ENCODE results near the gene LAMTOR2.

Gene LAMTOR2

DNA sequence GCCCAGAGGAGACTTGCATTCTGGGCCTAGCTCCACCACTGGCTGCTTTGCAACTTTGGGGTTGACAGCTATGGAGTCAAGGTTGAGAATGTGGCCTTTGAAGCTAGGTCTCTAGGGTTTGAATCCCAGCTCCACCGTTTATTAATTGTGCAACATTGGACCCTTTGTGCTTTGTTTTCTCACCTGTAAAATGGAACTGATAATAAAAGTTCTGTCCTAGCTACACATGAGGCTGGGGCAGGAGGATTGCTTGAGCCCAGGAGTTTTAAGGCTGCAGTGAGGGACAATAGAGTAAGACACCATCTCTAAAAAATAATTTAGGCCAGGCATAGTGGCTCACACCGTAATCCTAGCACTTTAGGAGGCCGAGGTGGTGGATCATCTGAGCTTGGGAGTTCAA lies 44.7 kb downstream of the LAMTOR2 start:
- DNase-seq: no peak

DNA sequence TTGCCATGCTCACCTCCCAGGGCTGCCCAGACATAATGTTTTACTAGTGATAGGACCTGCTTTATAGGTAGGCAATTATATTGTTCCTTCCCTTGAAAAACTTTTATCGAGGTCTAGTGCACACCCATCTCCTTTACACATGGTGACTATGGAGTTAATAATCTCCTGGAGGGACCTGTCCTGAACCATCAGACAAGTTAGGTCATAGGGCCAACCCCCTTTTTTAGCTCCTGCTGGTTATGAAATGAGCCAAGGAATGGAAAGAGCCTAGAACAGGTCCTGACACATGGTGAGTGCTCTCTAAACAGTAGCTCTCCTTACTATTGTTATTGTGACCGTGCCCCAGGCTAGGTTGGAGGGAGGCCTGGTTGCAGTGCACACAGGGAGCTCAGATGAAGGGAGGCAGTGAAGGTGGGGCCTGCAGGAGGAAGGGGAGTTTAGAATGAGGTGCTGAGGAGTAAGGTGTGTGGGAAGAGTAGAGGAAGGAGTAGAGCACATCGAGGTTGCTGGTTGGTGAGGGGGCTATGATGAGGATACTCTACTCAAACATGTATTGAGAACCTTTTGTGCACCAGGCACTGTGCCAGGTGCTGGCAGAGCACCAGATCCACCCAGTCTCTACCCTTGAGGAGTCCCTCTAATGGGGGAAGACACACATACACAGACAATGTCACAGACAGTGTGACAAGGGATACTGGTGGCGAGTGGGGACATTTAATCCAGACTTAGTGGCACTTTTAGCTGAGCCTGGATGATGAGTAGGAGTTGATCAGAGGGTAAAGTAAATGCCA lies 45.8 kb downstream of the LAMTOR2 start:
- peak; percentile 72 for DNase-seq

DNA sequence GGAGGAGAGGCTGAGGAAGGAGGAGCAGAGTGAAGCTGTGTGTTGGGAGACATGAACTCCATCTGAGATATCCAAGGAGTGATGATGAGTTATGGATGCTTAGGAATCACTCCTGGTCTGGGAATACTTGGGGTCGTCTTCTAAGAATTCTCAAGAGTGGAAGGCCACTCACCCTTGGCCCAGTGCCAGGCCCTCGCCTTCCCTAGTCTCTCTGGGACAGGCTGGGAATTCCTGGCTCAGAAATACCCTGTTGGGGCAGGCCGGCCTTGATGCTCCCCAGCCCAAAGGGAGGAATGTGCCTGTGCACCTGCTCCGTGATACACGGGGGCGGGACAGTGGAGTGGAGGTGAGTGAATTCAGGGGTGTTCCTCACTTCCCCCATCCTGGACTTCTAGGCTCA lies 47.3 kb downstream of the LAMTOR2 start:
- DNase-seq: no peak

DNA sequence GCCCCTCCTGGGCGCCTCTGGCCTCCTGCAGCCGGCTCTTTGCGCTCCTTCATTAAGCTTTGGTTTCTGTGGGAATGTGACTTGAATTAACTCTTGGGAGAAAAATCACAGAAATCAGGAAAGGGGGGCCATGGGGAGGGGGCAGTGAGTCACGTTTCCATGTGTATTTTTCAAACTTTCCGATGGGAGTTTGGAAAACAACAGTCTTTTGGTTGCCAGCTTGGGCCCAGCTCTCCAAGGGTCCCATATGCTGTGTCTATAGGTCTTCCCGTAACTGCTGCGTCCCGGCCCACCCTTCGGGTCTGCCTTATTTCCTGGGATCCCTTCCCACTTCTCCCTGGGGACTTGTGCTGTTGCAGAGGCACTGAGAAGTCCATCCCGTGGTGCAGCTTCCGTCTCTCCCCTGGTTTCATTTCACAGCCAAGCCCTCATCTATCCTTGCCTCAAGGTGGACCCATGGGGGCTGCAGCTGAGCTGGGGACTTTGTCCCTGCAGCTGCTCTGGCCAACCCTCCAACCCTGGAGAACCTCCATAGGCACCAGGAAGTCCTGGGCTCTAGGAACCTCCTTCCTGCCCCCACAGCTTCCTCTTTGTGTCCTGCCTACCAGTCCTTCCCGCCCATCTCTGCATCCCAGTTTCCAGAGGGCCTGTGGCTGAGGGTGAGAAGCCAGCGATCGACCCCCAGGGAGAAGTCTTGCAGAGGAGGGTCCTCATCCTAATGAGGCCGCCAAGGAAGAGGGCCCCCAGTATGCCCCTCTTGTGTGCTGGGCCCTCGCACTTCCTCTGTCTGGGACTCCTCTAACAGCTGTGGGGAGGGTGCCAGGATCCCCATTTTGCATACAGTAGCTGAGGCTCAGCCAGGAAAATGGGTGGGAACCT lies 48.3 kb downstream of the LAMTOR2 start:
- DNase-seq: no peak

DNA sequence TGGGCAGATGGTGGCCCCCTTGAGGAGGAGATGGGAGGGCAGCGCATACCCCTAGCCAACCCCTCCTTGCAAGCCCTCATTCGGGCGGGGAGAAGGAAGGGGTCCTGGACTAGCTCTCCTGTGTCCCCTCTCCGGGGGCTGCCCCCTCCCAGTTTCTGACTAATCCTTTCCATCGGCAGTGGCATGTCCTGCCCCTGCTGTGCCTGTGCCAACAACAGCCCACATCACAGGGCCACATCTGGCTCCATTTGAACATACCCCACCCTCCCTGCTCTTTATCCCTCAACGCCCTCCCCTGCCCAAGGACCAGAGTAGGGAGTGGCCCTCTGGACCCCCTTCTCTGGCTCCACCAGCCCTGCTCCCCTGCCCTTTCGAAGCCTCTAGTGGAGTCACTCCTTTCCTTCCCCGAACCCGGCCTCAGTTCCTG lies 49.0 kb downstream of the LAMTOR2 start:
- peak; percentile 94 for DNase-seq

DNA sequence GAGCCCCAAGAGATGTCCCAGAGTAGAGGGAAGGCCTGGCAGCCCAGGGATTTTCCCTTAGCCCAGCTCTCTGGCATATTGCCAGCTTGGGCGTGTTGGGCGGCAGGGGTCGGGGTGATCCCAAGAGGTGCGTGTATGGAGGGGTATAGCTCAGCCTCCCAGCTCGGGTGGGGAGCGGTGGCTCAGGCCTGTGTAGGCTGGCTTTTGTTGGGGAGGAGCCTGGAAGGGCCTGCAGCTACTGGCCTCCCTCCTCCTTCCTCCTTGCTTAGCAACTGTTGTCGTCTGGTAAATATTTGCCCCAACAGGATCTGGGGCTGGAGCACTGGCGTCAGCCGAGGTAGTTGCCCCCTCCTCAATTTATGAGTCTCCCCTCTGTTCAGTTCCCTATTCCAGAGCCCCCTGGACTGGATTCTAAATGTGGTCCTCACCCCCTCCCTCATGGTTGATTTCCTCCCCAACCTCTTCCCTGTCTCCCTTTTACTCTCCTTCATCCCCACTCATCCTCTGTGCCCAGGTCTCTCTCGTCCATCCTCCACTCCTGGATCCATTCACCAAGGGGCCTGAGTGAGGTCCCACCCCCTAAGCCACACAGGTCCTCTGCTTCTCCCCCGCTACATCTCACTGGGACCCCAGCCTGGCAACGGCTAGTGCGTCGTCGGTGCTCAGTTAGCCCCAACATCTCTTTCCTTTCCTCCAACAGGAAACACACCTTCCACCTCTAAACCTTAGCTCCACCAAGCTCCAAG lies 49.7 kb downstream of the LAMTOR2 start:
- peak; percentile 89 for DNase-seq

DNA sequence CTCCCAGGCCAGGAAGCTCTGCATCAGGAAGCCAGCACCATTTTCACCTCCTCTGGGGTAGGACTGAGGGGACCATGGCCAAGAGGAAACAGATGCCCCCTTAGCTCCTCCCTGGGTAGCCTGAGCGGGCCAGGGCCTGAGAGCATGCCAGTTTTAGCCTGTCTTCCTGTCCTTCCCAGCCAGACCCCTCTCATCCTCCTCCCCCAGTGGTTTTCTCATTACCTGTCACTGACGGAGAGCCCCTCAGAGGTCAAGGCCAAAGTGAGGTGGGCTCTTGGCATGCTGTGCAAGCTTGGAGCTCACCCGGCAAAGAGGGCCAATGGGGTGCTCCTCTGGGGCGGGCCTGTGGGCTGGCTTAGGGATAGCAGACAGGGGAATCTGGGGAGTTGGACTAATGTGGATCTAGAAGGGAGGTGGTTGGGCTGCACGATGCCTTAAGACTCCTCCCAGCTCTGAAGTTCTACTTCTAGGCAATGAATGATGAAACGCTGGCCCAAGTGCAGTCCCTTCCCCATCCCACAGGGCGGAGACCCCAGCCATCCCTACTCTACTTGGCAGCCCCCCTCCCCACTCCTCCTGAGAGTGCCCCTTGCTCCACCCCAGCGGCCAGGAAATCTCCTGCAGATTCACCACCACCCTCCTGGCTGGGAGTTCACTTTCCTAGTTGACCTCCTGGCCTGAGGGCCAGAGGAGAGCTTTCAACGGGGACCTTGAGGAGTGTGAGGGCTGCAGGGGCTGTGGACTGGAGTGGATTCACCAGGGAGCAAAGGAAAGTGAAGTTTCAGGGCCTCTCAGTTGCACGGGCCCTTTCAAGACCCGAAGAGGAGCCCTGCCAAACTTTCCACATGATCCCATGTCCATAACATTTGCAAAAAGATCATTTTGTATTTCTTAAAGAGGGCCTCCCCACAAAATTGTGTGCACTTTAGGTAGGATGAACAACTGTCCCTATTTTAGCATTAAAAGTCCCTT lies 50.6 kb downstream of the LAMTOR2 start:
- peak; percentile 63 for DNase-seq

DNA sequence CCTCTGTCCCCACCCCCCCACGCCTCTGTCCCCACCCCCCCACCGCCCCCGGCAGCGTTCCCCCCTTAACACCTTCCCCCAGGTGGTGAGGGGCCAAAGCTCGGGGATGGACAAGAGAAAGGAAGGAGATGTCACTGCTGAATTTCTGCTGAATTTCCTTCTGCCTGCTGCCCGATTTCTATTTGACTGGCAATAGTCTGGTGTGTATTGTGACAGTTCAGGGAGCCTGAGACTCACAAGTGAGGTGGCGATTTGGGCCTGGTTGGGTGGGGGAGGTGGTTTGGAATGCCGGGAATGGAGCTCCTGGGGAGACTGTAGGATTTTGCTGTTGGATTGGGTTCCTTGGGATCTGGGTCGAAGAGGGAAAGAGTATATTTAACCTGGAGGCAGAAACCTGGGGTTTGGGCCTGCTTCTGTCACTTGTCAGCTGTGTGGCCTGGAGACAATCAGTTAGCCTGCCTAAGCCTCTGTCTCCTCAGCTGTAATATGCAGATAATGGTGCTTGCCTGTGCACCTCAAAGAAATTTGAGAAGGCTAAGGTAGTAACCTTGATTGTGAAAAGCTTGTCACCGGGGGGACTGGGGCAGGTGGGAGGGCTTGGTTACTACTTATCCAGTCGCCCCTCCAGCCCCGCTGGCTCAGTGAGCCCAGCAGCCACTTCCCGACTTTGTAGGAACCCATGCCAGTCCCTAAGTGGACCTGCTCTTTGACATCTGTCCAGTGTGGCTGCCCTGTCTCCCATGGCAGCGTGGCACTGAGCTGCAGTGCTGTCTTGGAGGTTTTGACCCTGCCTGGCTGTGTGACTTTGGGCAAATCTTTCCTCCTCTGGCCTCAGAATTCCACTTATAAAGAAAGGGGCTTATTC lies 52.3 kb downstream of the LAMTOR2 start:
- peak; percentile 76 for DNase-seq

DNA sequence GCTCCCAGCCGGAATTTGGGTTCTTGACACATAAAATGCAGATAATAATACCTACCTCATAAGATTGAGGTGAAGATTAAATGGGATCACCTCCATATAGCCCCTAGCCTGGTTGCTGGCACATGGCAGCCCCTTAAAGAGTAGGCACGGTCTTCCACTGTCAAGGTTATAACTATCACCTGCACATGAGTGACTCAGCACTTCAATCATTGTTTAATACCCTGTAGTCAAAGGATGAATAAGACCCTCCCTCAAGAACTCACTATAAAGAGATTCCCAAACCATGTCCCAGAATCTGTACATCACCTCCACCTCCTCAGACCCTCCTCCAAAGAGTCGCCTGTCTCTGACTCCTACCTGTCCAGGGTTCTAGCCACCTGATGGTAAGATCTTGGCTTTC lies 53.5 kb downstream of the LAMTOR2 start:
- no peak for DNase-seq
